ENCODE measurements around the gene GPS1.

GPS1 gene

GRCh38 chr17:82054351-82055022 is 2.8 kb downstream of the GPS1 start:
- no peak overlapping the region for H3K4me3 ChIP-seq (ENCODE audit: low read depth, low read length)
- no peak for TF ChIP-seq MYC (IDR thresholded peaks at IDR 0.05; ENCODE audit: low read depth, low read length)
- no peak for TF ChIP-seq MAX (IDR thresholded peaks at IDR 0.05; ENCODE audit: low read depth, low read length)
- no peak for TF ChIP-seq CTCF (IDR thresholded peaks at IDR 0.05; ENCODE audit: low read depth, low read length)
- no peak for TF ChIP-seq POLR2A (IDR thresholded peaks at IDR 0.05; ENCODE audit: extremely low read depth, insufficient read length)
- no peak for DNase-seq (ENCODE audit: low read depth)

GRCh38 chr17:82055023-82055964 is 3.6 kb downstream of the GPS1 start:
- H3K4me3 ChIP-seq (ENCODE audit: low read depth, low read length) = no peak overlapping the region
- DNase-seq (ENCODE audit: low read depth) = no peak
- TF ChIP-seq CTCF (IDR thresholded peaks at IDR 0.05; ENCODE audit: low read depth, low read length) = no peak
- no peak for TF ChIP-seq MAX (IDR thresholded peaks at IDR 0.05; ENCODE audit: low read depth, low read length)
- no peak for TF ChIP-seq MYC (IDR thresholded peaks at IDR 0.05; ENCODE audit: low read depth, low read length)
- TF ChIP-seq POLR2A (IDR thresholded peaks at IDR 0.05; ENCODE audit: extremely low read depth, insufficient read length) = no peak

GRCh38 chr17:82055965-82056728 is 4.4 kb downstream of the GPS1 start:
- TF ChIP-seq MAX (IDR thresholded peaks at IDR 0.05; ENCODE audit: low read depth, low read length) (no peak), POLR2A (IDR thresholded peaks at IDR 0.05; ENCODE audit: extremely low read depth, insufficient read length) (no peak), CTCF (IDR thresholded peaks at IDR 0.05; ENCODE audit: low read depth, low read length) (no peak), MYC (IDR thresholded peaks at IDR 0.05; ENCODE audit: low read depth, low read length) (no peak)
- no peak for DNase-seq (ENCODE audit: low read depth)
- no peak overlapping the region for H3K4me3 ChIP-seq (ENCODE audit: low read depth, low read length)

GRCh38 chr17:82056729-82057621 is 5.3 kb downstream of the GPS1 start:
- no peak overlapping the region for H3K4me3 ChIP-seq (ENCODE audit: low read depth, low read length)

More at GRCh38 chr17:82056729-82057621, 5.3 kb downstream of the GPS1 start:
- TF ChIP-seq POLR2A (IDR thresholded peaks at IDR 0.05; ENCODE audit: extremely low read depth, insufficient read length) = no peak
- TF ChIP-seq CTCF (IDR thresholded peaks at IDR 0.05; ENCODE audit: low read depth, low read length) = no peak
- no peak for TF ChIP-seq MYC (IDR thresholded peaks at IDR 0.05; ENCODE audit: low read depth, low read length)
- no peak for TF ChIP-seq MAX (IDR thresholded peaks at IDR 0.05; ENCODE audit: low read depth, low read length)
- no peak for DNase-seq (ENCODE audit: low read depth)
